Measurements from ENCODE around the gene JPT2.

JPT2 gene

GRCh38 chr16:1749152-1750117 lies 71.4 kb downstream of the JPT2 start:
- CTCF ChIA-PET = interaction anchor here (1.1 kb wide), 1 partner anchor 23 kb away, joined by 3 read pairs; no protein-coding TSS in a partner anchor
- Histone ChIP-seq H3K4me1 (ENCODE audit: control insufficient read depth, insufficient read depth, low read length) (no peaks in the 10 kb centered on the region), H3K27ac (ENCODE audit: extremely low read depth, low read depth, low read length) (no peak overlapping the region), H3K36me3 (ENCODE audit: control insufficient read depth in 2 of 2, insufficient read depth in 1 of 2, low read length in 2 of 2) (peaks cover 14 to 72% of the 10 kb centered on the region in 2 experiments; a peak in 2 of 3 replicates), H3K4me3 (ENCODE audit: low read depth, low read length) (no peak overlapping the region), H3K9me3 (ENCODE audit: control insufficient read depth, insufficient read depth, low read depth, low read length) (no peaks in the 10 kb centered on the region)
- POLR2A ChIA-PET = interaction anchor here (0.7 kb wide), 1 partner anchor 70 kb away, joined by 4 read pairs; no protein-coding TSS in a partner anchor
- TF ChIP-seq ZNF777 (tag by site-specific recombination; IDR thresholded peaks at IDR 0.05; ENCODE audit: borderline replicate concordance) (no peak), ZNF10 (tag by site-specific recombination; IDR thresholded peaks at IDR 0.05) (no peak), KLF9 (tag by site-specific recombination; IDR thresholded peaks at IDR 0.05; ENCODE audit: low read depth) (no peak), ZNF23 (tag by site-specific recombination; IDR thresholded peaks at IDR 0.05; ENCODE audit: borderline replicate concordance) (no peak)
